ENCODE data around the gene UBE3B. TPM values are rescaled to one million over a fixed set of nuclear protein-coding genes. Genes with fewer than 3 reads are reported as not detected.

Gene UBE3B
- total and polyA plus RNA-seq, 8 donors: 9.4 to 104 (median 22.2) TPM

DNA sequence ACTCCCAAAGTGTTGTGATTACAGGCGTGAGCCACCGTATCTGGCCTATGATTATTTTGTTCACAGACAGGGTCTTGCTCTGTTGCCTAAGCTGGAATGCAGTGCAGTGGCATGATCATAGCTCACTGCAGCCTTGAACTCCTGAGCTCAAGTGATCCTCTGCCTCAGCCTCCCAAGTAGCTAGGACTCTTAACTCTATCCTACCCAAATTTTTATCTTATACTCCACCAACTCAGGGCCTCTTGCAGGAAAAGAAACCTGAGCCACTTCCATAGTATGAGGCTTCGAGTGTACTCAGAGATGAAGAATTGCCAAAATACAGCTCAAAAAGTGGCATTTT, 95.0 kb downstream of the UBE3B start:
- Histone ChIP-seq H3K9me3 (no peaks in the 10 kb centered on the region), H3K36me3 (peaks cover 14 to 63% (median 50%) of the 10 kb centered on the region in 4 donors), H3K4me3 (peak overlapping the region; percentile 67 to 75 (median 74)), H3K4me1 (peaks cover 0 to 37% (median 22%) of the 10 kb centered on the region in 4 donors), H3K27ac (peak overlapping the region in 2 of 5 donors; percentile 91 to 94), H3K27me3 (no peaks in the 10 kb centered on the region)
- DNase-seq: no peak
- no peak for TF ChIP-seq EP300 (IDR thresholded peaks at IDR 0.05)
- TF ChIP-seq POLR2AphosphoS5 (IDR thresholded peaks at IDR 0.05): no peak
- no peak for TF ChIP-seq POLR2A (IDR thresholded peaks at IDR 0.05)
- WGBS, 5 donors: 58 to 73% (median 63%) methylated on average over 3 of the region's 3 CpGs
- intact Hi-C loops (cut with DNase I; ENCODE audit: low total_unique reads): no loop called here

DNA sequence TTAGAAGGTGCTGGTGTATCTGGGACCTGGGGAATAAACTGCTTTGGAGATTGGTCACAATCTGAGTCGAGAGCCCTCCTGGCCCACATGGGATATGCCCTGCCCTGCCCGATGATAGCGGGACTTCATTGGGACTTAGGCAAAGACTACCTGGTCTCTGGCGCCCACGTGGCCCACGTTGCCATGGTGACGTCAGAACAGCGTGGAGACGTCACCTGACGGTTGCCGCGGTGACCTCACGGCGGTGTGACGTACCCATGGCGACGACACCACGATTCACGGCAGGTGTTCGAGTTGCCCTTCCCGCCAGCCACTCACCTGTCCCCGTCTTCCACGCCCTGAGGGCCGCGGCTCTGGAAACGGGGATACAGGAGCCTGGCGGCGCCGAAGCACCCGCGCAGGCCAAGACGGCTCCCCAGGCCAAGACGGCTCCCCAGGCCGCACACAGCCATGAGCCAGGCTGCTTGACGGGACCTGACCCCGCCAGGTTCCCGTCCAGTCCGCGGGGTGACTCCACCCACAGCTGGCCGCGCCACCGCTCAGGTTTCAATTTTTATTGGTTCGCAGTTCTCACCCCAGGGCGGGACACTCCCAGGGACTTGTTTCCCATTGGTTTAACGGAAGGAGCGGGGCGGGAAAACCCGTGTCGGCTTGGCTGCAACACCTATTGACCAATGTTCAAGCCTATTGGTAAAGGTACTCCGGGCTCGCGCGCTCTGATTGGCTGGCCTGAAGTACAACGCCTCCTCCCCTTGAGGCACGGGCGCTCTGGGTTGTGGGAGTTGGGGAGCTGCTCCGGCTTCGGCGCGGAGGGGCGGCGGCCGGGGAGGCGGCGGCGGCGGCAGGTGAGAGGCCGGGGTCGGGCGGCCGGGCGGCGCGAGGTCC, 95.8 kb downstream of the UBE3B start, which contains the start of the genes MMAB and MVK:
Gene MMAB, minus strand, starts transcription at position 476 of the 885 bp plus-strand sequence. Its CDS starts 24 bp downstream, at position 452.
Gene MVK, plus strand, starts transcription at position 766 of the 885 bp plus-strand sequence. CDS start 1,029 bp downstream, outside the sequence.
- Histone ChIP-seq H3K4me3 (peak within 1 kb of the TSS; percentile 67 to 75 (median 74)), H3K27ac (peak within 1 kb of the TSS; percentile 87 to 96 (median 91)), H3K36me3 (peaks cover 13 to 63% (median 50%) of the 10 kb centered on the region in 4 donors), H3K9me3 (no peaks in the 10 kb centered on the region), H3K4me1 (peaks cover 0 to 37% (median 22%) of the 10 kb centered on the region in 4 donors), H3K27me3 (no peaks in the 10 kb centered on the region)
- 1% methylated on average over 44 to 74 of the region's 74 CpGs for WGBS, 5 donors
- intact Hi-C loops (cut with DNase I; ENCODE audit: low total_unique reads): no loop called here
- TF ChIP-seq EP300 (IDR thresholded peaks at IDR 0.05) (no peak), POLR2A (IDR thresholded peaks at IDR 0.05) (no peak), POLR2AphosphoS5 (IDR thresholded peaks at IDR 0.05) (peak; percentile 52 to 93 (median 72))
- DNase-seq: peak; percentile 99

DNA sequence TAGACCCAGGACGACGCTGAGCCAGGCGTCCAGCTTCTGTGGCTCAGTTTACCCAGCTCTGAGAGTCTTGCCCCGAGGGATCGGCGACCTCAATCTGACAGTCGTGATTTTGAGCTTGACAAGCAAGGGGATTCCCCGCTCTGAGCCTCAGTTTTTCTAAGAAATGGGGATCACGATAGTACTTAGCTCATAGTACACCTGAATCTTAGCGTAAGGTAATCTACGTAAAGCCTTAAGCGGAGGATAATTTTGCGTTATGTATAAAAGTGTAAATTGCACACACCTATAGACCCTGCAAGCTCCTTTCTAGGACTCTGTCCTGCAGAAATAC, 96.4 kb downstream of the UBE3B start:
- Histone ChIP-seq H3K4me1 (peaks cover 0 to 37% (median 22%) of the 10 kb centered on the region in 4 donors), H3K27ac (peak overlapping the region; percentile 79 to 94 (median 87)), H3K9me3 (no peaks in the 10 kb centered on the region), H3K4me3 (peak overlapping the region; percentile 67 to 75 (median 74)), H3K36me3 (peaks cover 11 to 63% (median 51%) of the 10 kb centered on the region in 4 donors), H3K27me3 (no peaks in the 10 kb centered on the region)
- intact Hi-C loops (cut with DNase I; ENCODE audit: low total_unique reads): no loop called here
- TF ChIP-seq POLR2A (IDR thresholded peaks at IDR 0.05): no peak
- no peak for TF ChIP-seq EP300 (IDR thresholded peaks at IDR 0.05)
- no peak for TF ChIP-seq POLR2AphosphoS5 (IDR thresholded peaks at IDR 0.05)
- TF ChIP-seq, protein P1, sequence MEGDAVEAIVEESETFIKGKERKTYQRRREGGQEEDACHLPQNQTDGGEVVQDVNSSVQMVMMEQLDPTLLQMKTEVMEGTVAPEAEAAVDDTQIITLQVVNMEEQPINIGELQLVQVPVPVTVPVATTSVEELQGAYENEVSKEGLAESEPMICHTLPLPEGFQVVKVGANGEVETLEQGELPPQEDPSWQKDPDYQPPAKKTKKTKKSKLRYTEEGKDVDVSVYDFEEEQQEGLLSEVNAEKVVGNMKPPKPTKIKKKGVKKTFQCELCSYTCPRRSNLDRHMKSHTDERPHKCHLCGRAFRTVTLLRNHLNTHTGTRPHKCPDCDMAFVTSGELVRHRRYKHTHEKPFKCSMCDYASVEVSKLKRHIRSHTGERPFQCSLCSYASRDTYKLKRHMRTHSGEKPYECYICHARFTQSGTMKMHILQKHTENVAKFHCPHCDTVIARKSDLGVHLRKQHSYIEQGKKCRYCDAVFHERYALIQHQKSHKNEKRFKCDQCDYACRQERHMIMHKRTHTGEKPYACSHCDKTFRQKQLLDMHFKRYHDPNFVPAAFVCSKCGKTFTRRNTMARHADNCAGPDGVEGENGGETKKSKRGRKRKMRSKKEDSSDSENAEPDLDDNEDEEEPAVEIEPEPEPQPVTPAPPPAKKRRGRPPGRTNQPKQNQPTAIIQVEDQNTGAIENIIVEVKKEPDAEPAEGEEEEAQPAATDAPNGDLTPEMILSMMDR (IDR thresholded peaks at IDR 0.05): no peak
- DNase-seq: no peak
- WGBS, 5 donors: 0 to 3% (median 1%) methylated on average over 11 to 13 of the region's 13 CpGs

DNA sequence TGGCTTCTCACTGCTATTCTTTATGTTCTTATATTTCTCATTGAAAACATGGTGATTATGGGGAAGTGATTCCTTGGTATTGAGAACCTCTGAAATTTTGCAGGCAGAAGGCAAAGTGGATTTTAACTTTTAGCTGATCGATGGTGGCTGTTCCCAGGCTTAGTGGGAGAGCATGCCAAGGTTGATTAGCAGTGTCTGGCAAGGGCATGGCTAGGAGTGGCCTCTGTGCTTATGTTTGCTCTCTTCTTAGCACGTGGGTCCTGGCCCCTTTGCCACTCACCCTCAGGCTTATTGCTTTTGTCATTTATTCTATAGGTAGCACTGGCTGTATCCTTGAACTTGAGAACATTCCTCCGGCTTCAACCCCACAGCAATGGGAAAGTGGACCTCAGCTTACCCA, 98.2 kb downstream of the UBE3B start:
- peaks cover 22 to 63% (median 53%) of the 10 kb centered on the region in 4 donors for H3K36me3 ChIP-seq
- intact Hi-C loops (cut with DNase I; ENCODE audit: low total_unique reads): no loop called here
- H3K9me3 ChIP-seq: no peaks in the 10 kb centered on the region
- H3K4me3 ChIP-seq: no peak overlapping the region
- peaks cover 0 to 37% (median 22%) of the 10 kb centered on the region in 4 donors for H3K4me1 ChIP-seq
- 41 to 71% (median 60%) methylated on average over 3 of the region's 3 CpGs for WGBS, 5 donors
- TF ChIP-seq POLR2A (IDR thresholded peaks at IDR 0.05) (no peak), EP300 (IDR thresholded peaks at IDR 0.05) (no peak), POLR2AphosphoS5 (IDR thresholded peaks at IDR 0.05) (no peak)
- TF ChIP-seq, protein P1 (IDR thresholded peaks at IDR 0.05): no peak
- no peak overlapping the region for H3K27ac ChIP-seq
- no peak for DNase-seq
- H3K27me3 ChIP-seq: no peaks in the 10 kb centered on the region

DNA sequence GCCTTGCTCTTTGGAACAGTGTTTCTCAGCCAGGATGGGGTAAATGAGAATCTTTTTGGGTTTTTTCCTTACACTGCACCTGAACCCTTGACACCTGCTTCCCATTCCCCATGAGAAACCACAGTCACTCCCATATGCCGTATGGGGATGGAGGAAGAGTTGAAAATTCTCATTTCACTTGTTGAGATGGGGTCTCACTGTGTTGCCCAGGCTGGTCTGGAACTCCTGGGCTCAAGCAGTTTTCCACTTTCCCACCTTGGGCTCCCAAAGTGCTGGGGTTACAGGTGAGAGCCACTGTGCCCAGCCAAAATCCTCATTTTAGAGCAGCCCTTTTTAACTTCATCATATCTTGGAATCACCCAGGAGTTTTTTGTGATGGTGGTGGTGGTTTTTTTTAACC, 99.9 kb downstream of the UBE3B start:
- no peaks in the 10 kb centered on the region for H3K9me3 ChIP-seq
- no peak overlapping the region for H3K4me3 ChIP-seq
- H3K36me3 ChIP-seq: peaks cover 28 to 69% (median 68%) of the 10 kb centered on the region in 4 donors
- H3K27ac ChIP-seq: no peak overlapping the region
- 90 to 100% (median 95%) methylated on average over 1 of the region's 1 CpG for WGBS, 5 donors
- peaks cover 0 to 31% (median 22%) of the 10 kb centered on the region in 4 donors for H3K4me1 ChIP-seq
- H3K27me3 ChIP-seq: no peaks in the 10 kb centered on the region
- intact Hi-C loops (cut with DNase I; ENCODE audit: low total_unique reads): no loop called here
- no peak for DNase-seq
- TF ChIP-seq, protein P1 (IDR thresholded peaks at IDR 0.05): no peak
- TF ChIP-seq EP300 (IDR thresholded peaks at IDR 0.05) (no peak), POLR2A (IDR thresholded peaks at IDR 0.05) (no peak), POLR2AphosphoS5 (IDR thresholded peaks at IDR 0.05) (no peak)

Data from stomach (tissue), 9 donors.